ENCODE data around the gene CYSRT1. TPM values are rescaled to one million over a fixed set of nuclear protein-coding genes. Genes with fewer than 3 reads are reported as not detected.

The CYSRT1 gene
- total and polyA plus RNA-seq, 8 donors: 0.22 to 1.3 (median 0.60) TPM; not detected in 4

DNA sequence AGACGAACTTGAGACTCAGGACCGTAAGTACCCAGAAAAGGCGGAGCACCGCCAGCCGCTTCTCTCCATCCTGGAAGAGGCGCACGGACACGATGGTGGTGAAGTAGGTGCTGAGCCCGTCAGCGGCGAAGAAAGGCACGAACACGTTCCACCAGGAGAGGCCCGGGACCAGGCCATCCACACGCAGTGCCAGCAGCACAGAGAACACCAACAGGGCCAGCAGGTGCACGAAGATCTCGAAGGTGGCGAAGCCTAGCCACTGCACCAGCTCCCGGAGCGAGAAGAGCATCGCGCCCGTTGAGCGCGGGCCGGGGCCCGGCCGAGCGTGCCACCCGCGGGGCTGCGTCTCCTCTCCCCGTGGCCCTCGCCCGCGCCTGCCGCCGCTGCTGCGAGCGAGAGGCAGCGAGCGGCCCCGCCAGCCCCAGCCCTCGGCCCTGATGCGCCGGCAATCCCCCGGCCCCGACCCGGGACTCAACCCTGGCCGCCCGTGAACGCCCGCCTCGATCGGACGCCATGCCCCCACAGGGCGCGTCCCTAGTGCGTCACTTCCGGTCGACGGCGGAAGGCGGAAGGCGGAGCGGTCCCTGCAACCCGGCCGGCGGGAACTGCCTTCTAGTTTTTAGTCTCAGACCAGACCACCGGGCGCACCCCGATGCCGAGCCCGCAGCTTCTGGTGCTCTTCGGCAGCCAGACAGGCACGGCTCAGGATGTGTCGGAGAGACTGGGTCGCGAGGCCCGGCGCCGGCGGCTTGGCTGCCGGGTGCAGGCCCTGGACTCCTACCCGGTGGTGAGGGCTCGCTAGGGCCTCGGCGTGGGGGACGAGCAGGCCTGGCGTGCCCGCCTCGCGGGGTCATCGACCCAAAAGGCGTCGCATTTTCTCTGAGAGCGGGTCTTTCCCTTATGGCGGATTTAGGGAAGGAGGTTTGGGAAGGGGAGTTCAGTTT is 19.6 kb upstream of the CYSRT1 start, which contains the start of the genes NDOR1 and TMEM203:
Gene NDOR1, plus strand, starts transcription at position 575 of the 944 bp plus-strand sequence. Its CDS starts 78 bp downstream, at position 653.
Gene TMEM203, minus strand, starts transcription at position 523 of the 944 bp plus-strand sequence. Its CDS starts 234 bp downstream, at position 289.
- TF ChIP-seq, protein P1, sequence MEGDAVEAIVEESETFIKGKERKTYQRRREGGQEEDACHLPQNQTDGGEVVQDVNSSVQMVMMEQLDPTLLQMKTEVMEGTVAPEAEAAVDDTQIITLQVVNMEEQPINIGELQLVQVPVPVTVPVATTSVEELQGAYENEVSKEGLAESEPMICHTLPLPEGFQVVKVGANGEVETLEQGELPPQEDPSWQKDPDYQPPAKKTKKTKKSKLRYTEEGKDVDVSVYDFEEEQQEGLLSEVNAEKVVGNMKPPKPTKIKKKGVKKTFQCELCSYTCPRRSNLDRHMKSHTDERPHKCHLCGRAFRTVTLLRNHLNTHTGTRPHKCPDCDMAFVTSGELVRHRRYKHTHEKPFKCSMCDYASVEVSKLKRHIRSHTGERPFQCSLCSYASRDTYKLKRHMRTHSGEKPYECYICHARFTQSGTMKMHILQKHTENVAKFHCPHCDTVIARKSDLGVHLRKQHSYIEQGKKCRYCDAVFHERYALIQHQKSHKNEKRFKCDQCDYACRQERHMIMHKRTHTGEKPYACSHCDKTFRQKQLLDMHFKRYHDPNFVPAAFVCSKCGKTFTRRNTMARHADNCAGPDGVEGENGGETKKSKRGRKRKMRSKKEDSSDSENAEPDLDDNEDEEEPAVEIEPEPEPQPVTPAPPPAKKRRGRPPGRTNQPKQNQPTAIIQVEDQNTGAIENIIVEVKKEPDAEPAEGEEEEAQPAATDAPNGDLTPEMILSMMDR (IDR thresholded peaks at IDR 0.05): no peak
- Histone ChIP-seq H3K4me1 (peaks cover 19 to 38% (median 22%) of the 10 kb centered on the region in 3 donors), H3K9me3 (no peaks in the 10 kb centered on the region), H3K4me3 (peak within 1 kb of the TSS; percentile 65 to 97 (median 88)), H3K36me3 (no peaks in the 10 kb centered on the region), H3K27me3 (no peaks in the 10 kb centered on the region), H3K27ac (peak within 1 kb of the TSS; percentile 74 to 88 (median 81))
- FAIRE-seq: no peak
- 0% methylated on average over 60 to 98 of the region's 98 CpGs for WGBS, 2 donors
- intact Hi-C loops (cut with DNase I): no loop called here
- ATAC-seq: peak; percentile 57 to 78 (median 66)
- DNase-seq: peak; percentile 86 to 99 (median 92)

DNA sequence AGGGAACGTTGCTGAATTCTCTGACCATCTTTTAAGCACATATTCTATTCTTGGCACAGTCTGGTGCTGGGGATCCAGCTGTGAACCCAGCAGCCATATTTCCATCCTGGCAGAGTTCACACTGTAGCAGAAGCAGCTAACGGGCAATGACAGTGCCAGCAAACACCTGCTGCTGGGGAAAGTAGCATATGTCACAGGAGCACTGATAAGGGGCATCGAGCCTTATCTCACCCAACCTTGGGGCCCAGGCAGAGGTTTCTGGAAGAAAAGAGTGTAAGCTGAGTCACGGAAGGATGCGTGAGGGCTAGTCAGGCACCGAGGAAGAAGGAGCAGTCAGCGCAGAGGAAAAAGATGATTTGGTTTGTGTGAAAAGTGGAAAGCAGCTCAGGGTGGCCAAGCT is 18.4 kb upstream of the CYSRT1 start:
- H3K4me1 ChIP-seq: peaks cover 19 to 32% (median 19%) of the 10 kb centered on the region in 3 donors

DNA sequence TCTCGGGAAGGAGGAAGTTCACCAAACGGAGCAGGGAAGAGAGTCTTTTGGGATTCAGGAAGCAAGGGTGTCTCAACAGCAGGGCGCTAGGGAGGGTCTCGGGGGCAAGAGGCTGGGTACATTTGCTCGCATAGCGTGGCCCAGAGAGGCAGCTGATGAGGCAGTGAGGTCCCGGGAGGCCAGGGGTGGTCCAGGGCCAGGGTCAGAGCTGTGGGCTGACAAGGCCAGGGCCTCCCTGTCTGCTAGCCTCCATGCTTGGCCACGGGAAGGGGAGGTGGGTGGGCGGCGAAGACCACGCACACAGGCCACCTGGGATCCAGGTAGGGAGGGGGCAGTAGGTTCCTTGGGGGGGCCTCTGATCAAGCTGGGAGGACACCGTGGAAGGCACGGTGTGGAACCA is 13.4 kb upstream of the CYSRT1 start:
- WGBS, 2 donors: 87 to 88% methylated on average over 13 of the region's 13 CpGs
- DNase-seq (peak in 1 of 6 donors; percentile 58), FAIRE-seq (no peak), ATAC-seq (no peak)
- Histone ChIP-seq H3K4me1 (peaks cover 3 to 5% (median 3%) of the 10 kb centered on the region in 3 donors), H3K27ac (no peak overlapping the region), H3K4me3 (no peak overlapping the region), H3K36me3 (no peaks in the 10 kb centered on the region), H3K27me3 (no peaks in the 10 kb centered on the region), H3K9me3 (no peaks in the 10 kb centered on the region)
- intact Hi-C loops (cut with DNase I): no loop called here
- TF ChIP-seq, protein P1 (IDR thresholded peaks at IDR 0.05): no peak

More for the DNA sequence above, 18.4 kb upstream of the CYSRT1 start:
- Histone ChIP-seq H3K9me3 (no peaks in the 10 kb centered on the region), H3K27ac (no peak overlapping the region), H3K4me3 (peak overlapping the region in 1 of 4 donors; percentile 65), H3K27me3 (no peaks in the 10 kb centered on the region), H3K36me3 (no peaks in the 10 kb centered on the region)
- TF ChIP-seq, protein P1 (IDR thresholded peaks at IDR 0.05): no peak
- DNase-seq (no peak), ATAC-seq (no peak), FAIRE-seq (no peak)
- intact Hi-C loops (cut with DNase I): no loop called here
- 40 to 41% methylated on average over 7 of the region's 7 CpGs for WGBS, 2 donors

DNA sequence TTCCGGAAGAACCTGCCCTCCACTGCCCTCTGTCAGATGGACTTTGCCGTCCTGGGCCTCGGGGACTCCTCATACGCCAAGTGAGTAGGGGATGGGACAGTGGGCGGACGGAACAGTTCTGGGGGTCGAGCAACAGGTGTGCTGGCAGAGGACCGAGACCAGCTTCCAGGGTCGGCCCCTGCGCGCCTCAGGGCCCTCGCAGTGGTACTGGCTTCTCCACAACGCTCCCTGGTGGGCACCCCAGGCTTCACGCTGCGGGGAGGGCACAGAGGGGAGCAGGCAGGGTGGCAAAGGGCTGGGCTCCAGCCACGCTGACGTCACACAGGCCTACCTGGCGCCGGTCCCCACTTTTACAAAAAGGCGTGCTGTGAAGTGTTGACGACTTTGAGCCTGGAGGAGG is 12.5 kb upstream of the CYSRT1 start:
- peak in 1 of 6 donors; percentile 33 for DNase-seq

More for the DNA sequence above, 12.5 kb upstream of the CYSRT1 start:
- Histone ChIP-seq H3K36me3 (no peaks in the 10 kb centered on the region), H3K4me3 (no peak overlapping the region), H3K27me3 (no peaks in the 10 kb centered on the region), H3K9me3 (no peaks in the 10 kb centered on the region), H3K4me1 (no peaks in the 10 kb centered on the region), H3K27ac (no peak overlapping the region)
- FAIRE-seq: no peak
- WGBS, 2 donors: 81 to 86% methylated on average over 21 of the region's 21 CpGs
- no peak for ATAC-seq
- intact Hi-C loops (cut with DNase I): no loop called here
- TF ChIP-seq, protein P1 (IDR thresholded peaks at IDR 0.05): no peak

All from pancreas (tissue), 10 donors.